Endothelial cell of umbilical vein (primary cell): Measurements from ENCODE around the gene PXK. TPM values are rescaled to one million over a fixed set of nuclear protein-coding genes. Genes with fewer than 3 reads are reported as not detected.

Experiments
- BruUV-seq: library from RNA; stranded (reverse); fragments of 400-500 nt; replicated peaks from 2 replicates; lab custom pipeline; 2021; lab: Mats Ljungman, UMichigan
- CTCF ChIA-PET: fragments of 300-600, 350-600 bp; sonication (Branson Sonifier 250); formaldehyde crosslinking; loops from one replicate; lab custom pipeline; 2021; ENCODE audit warnings: antibody characterized with exemption, inconsistent platforms; lab: Charles Lee
- POLR2A ChIA-PET: fragments of 300-600, 350-600 bp; sonication (Branson Sonifier 250); formaldehyde crosslinking; loops from one replicate; lab custom pipeline; 2021; ENCODE audit warnings: antibody characterized with exemption, inconsistent platforms; lab: Charles Lee
- DNase-seq: peaks from one replicate; pipeline ENCODE4 v3.0.0-alpha.2; 2011; ENCODE audit warnings: low read depth, low spot score
- FAIRE-seq: peaks from 2 replicates; lab custom pipeline; 2011; peaks lifted over from hg19 to GRCh38; lab: Jason Lieb, UNC
- H2AFZ ChIP-seq: 2 replicates; pipeline ENCODE4 v1.6.0; 2012; ENCODE audit warnings: low read depth, low read length, control low read depth, inconsistent platforms
- H3K27ac ChIP-seq: 2 replicates; pipeline ENCODE4 v1.5.1; 2011; ENCODE audit warnings: low read depth, mild to moderate bottlenecking, control low read depth, low read length, moderate library complexity; ENCODE audit not compliant: insufficient read depth
- H3K27me3 ChIP-seq, 2 experiments: 2 replicates each; pipeline versions ENCODE4 v1.6.0 to v1.6.1; 2011; ENCODE audit warnings: low read length in 2 of 2, mixed read lengths in 1 of 2; ENCODE audit not compliant: control insufficient read depth in 2 of 2, insufficient read depth in 2 of 2
- H3K36me3 ChIP-seq, 2 experiments: 2 replicates in 1 of 2; 3 replicates in 1 of 2; pipeline ENCODE4 v1.5.1; 2011; ENCODE audit warnings: low read length in 2 of 2, mild to moderate bottlenecking in 1 of 2, moderate library complexity in 1 of 2; ENCODE audit not compliant: control insufficient read depth in 2 of 2, insufficient read depth in 2 of 2; ENCODE audit errors: extremely low read depth in 1 of 2
- H3K4me1 ChIP-seq: 3 replicates; pipeline ENCODE4 v1.5.1; 2011; ENCODE audit warnings: mild to moderate bottlenecking, low read length; ENCODE audit not compliant: control insufficient read depth, insufficient read depth; ENCODE audit errors: extremely low read depth
- H3K4me2 ChIP-seq: 2 replicates; pipeline ENCODE4 v1.6.1; 2011; ENCODE audit warnings: low read length, control low read depth, mixed read lengths; ENCODE audit not compliant: insufficient read depth
- H3K4me3 ChIP-seq, 3 experiments: fragments of 200-600 bp in 1 of 3; sonication (generic), shearing (Covaris generic) in 1 of 3; replicated peaks in 1 of 3; 2 replicates each; pipeline ENCODE4 v1.5.1; 2011 to 2016; ENCODE audit warnings: control low read depth in 3 of 3, low read length in 3 of 3, mild to moderate bottlenecking in 2 of 3, inconsistent platforms in 1 of 3, low read depth in 1 of 3, moderate library complexity in 1 of 3; ENCODE audit not compliant: insufficient read depth in 1 of 3
- H3K79me2 ChIP-seq: 2 replicates; pipeline ENCODE4 v1.6.0; 2012; ENCODE audit warnings: low read length, inconsistent platforms; ENCODE audit not compliant: control insufficient read depth, insufficient read depth
- H3K9ac ChIP-seq: replicated peaks from 2 replicates; pipeline ENCODE3; 2011; ENCODE audit warnings: low read length, control low read depth; ENCODE audit not compliant: insufficient read depth; ENCODE audit errors: extremely low read depth
- H3K9me1 ChIP-seq: replicated peaks from 3 replicates; pipeline ENCODE4 v1.6.0; 2011; ENCODE audit warnings: mild to moderate bottlenecking, low read length; ENCODE audit not compliant: control insufficient read depth, insufficient read depth; ENCODE audit errors: extremely low read depth
- H3K9me3 ChIP-seq: replicated peaks from 2 replicates; pipeline ENCODE4 v1.5.1; 2012; ENCODE audit warnings: low read length, inconsistent platforms; ENCODE audit not compliant: control insufficient read depth, insufficient read depth
- H4K20me1 ChIP-seq: replicated peaks from 2 replicates; pipeline ENCODE3; 2011; ENCODE audit warnings: mild to moderate bottlenecking, low read length; ENCODE audit not compliant: control insufficient read depth, insufficient read depth; ENCODE audit errors: extremely low read depth
- CTCF ChIP-seq, 2 donors: IDR thresholded peaks; 1 replicate in 1 of 2; 2 replicates in 1 of 2; pipeline ENCODE4 v1.5.1; 2011; ENCODE audit warnings: low read length in 2 of 2, mild to moderate bottlenecking in 2 of 2, moderate library complexity in 2 of 2, control low read depth in 1 of 2, inconsistent platforms in 1 of 2, low read depth in 1 of 2; ENCODE audit not compliant: insufficient read depth in 1 of 2; ENCODE audit errors: extremely low read depth in 1 of 2
- EZH2 ChIP-seq: IDR thresholded peaks from 2 replicates; pipeline ENCODE4 v1.6.1; 2012; ENCODE audit warnings: borderline replicate concordance, low read depth, mild to moderate bottlenecking, moderate library complexity, low read length, inconsistent platforms; ENCODE audit not compliant: severe bottlenecking
- FOS ChIP-seq: IDR thresholded peaks from 2 replicates; pipeline ENCODE4 v1.6.1; 2011; ENCODE audit warnings: mild to moderate bottlenecking, low read length, moderate library complexity, borderline replicate concordance; ENCODE audit not compliant: insufficient read depth
- GATA2 ChIP-seq: IDR thresholded peaks from 2 replicates; pipeline ENCODE4 v1.7.0; 2011; ENCODE audit warnings: low read depth, mild to moderate bottlenecking, moderate library complexity, mixed read lengths, low read length; ENCODE audit not compliant: insufficient read length, insufficient read depth
- JUN ChIP-seq: IDR thresholded peaks from 2 replicates; pipeline ENCODE4 v1.6.1; 2011; ENCODE audit warnings: borderline replicate concordance, low read depth; ENCODE audit not compliant: insufficient read length, insufficient read depth
- MAX ChIP-seq: IDR thresholded peaks from 2 replicates; pipeline ENCODE4 v1.6.1; 2011; ENCODE audit not compliant: insufficient read depth, insufficient read length
- MYC ChIP-seq: IDR thresholded peaks from one replicate; pipeline ENCODE4 v1.6.1; 2011; ENCODE audit warnings: mild to moderate bottlenecking, low read depth, low read length
- POLR2A ChIP-seq: IDR thresholded peaks from 2 replicates; pipeline ENCODE4 v1.6.1; 2012; ENCODE audit warnings: low read depth, mild to moderate bottlenecking, control low read depth, low read length
- POLR2AphosphoS5 ChIP-seq: IDR thresholded peaks from 2 replicates; pipeline ENCODE4 v1.6.1; 2012; ENCODE audit warnings: low read depth, mild to moderate bottlenecking, control low read depth, low read length, moderate library complexity; ENCODE audit not compliant: insufficient read depth
- dilution Hi-C: fragments of 300-500 bp; cut with MboI; formaldehyde crosslinking; loops from one replicate; pipeline ENCODE4 v1.15.0; 2019; ENCODE audit warnings: low sequenced_read_pairs; ENCODE audit not compliant: extremely low pct_ligation_motif_present
- intact Hi-C: fragments of 100-400 bp; cut with micrococcal nuclease; formaldehyde crosslinking; loops from one replicate; pipeline ENCODE4 v1.10.0; 2022
- polyA plus RNA-seq, 4 experiments: library from polyadenylated mRNA; depleted of rRNA in 3 of 4; stranded (reverse) in 3 of 4; unstranded in 1 of 4; fragments of >200 nt; gene quantifications; 2 replicates each; pipeline versions ENCODE4 v1.2.1 to v1.2.3, GENCODE V29; 2011 to 2012; ENCODE audit warnings: missing spikeins in 1 of 4
- total RNA-seq: library from RNA; stranded (reverse); gene quantifications from 2 replicates; pipeline ENCODE4 v1.2.3, GENCODE V29; 2021

PXK gene
- total and polyA plus RNA-seq, 2 donors (not counting 3 experiments of a cell fraction or from before 2014, with no cell fraction given): 11.3 to 14.6 TPM

- POLR2A ChIA-PET: no interaction called here
Observed at GRCh38 chr3:58355179-58355578, 22.5 kb downstream of the PXK start.

More at GRCh38 chr3:58355179-58355578, 22.5 kb downstream of the PXK start:
- Histone ChIP-seq H3K4me2 (no peak overlapping the region), H3K9me1 (no peaks in the 10 kb centered on the region), H4K20me1 (no peaks in the 10 kb centered on the region), H3K27ac (no peak overlapping the region), H3K9ac (no peak overlapping the region), H3K79me2 (no peaks in the 10 kb centered on the region), H3K4me3 (no peak overlapping the region), H3K27me3 (no peaks in the 10 kb centered on the region), H3K4me1 (no peaks in the 10 kb centered on the region), H3K9me3 (no peaks in the 10 kb centered on the region), H3K36me3 (no peaks in the 10 kb centered on the region), H2AFZ (no peak overlapping the region)
- no TSS peak for BruUV-seq
- dilution Hi-C loops (no loop called here), intact Hi-C loops (no loop called here)
- no peak for TF ChIP-seq EZH2
- no peak for TF ChIP-seq FOS
- TF ChIP-seq CTCF (IDR thresholded peaks at IDR 0.05; ENCODE audit: extremely low read depth in 1 of 2, insufficient read depth in 1 of 2, low read depth in 1 of 2, low read length in 2 of 2): no peak
- no peak for TF ChIP-seq MAX
- TF ChIP-seq JUN: no peak
- no peak for TF ChIP-seq GATA2
- TF ChIP-seq MYC: no peak
- no peak for TF ChIP-seq POLR2A
- TF ChIP-seq POLR2AphosphoS5: no peak
- CTCF ChIA-PET: no interaction called here
- FAIRE-seq (no peak), DNase-seq (no peak)
